Measurements from ENCODE around the gene RNF20. TPM values are rescaled to one million over a fixed set of nuclear protein-coding genes. Genes with fewer than 3 reads are reported as not detected.

The RNF20 gene
- total RNA-seq, 1 experiment from 2014 or later, result 34.4 TPM

GRCh38 chr9:101524371-101524770, 9.3 kb upstream of the RNF20 start:
- DNase-seq, result no peak
- H3K9me3 Mint-ChIP-seq (ENCODE audit: low read depth, unreplicated experiment), result no peaks in the 10 kb centered on the region
- intact Hi-C loops (cut with micrococcal nuclease; ENCODE audit: unreplicated experiment), result no loop called here
- H3K27me3 Mint-ChIP-seq (ENCODE audit: unreplicated experiment), result peaks cover 14% of the 10 kb centered on the region
- no peaks in the 10 kb centered on the region for H3K4me1 Mint-ChIP-seq (ENCODE audit: low read depth, unreplicated experiment)
- no peak for TF ChIP-seq CTCF (IDR thresholded peaks at IDR 0.05; ENCODE audit: unreplicated experiment)
- no TSS peak for BruUV-seq (replicated peaks)
- CTCF ChIA-PET, result no interaction called here
- no peak overlapping the region for H3K4me3 Mint-ChIP-seq (ENCODE audit: low read depth, unreplicated experiment)
- H3K27ac Mint-ChIP-seq (ENCODE audit: unreplicated experiment), result no peak overlapping the region
- no peaks in the 10 kb centered on the region for H3K36me3 Mint-ChIP-seq (ENCODE audit: insufficient read depth, unreplicated experiment)

- no peak for DNase-seq
- TF ChIP-seq CTCF (IDR thresholded peaks at IDR 0.05; ENCODE audit: unreplicated experiment), result no peak
- Mint-ChIP-seq H3K36me3 (ENCODE audit: insufficient read depth, unreplicated experiment) (no peaks in the 10 kb centered on the region), H3K27ac (ENCODE audit: unreplicated experiment) (no peak overlapping the region), H3K4me1 (ENCODE audit: low read depth, unreplicated experiment) (no peaks in the 10 kb centered on the region), H3K4me3 (ENCODE audit: low read depth, unreplicated experiment) (no peak overlapping the region), H3K27me3 (ENCODE audit: unreplicated experiment) (peaks cover 9% of the 10 kb centered on the region), H3K9me3 (ENCODE audit: low read depth, unreplicated experiment) (no peaks in the 10 kb centered on the region)
- CTCF ChIA-PET, result no interaction called here
- intact Hi-C loops (cut with micrococcal nuclease; ENCODE audit: unreplicated experiment), result no loop called here
- no TSS peak for BruUV-seq (replicated peaks)
Measured at GRCh38 chr9:101527066-101527465, 6.6 kb upstream of the RNF20 start.

GRCh38 chr9:101528015-101528414, 5.6 kb upstream of the RNF20 start:
- Mint-ChIP-seq H3K9me3 (ENCODE audit: low read depth, unreplicated experiment) (no peaks in the 10 kb centered on the region), H3K4me1 (ENCODE audit: low read depth, unreplicated experiment) (no peaks in the 10 kb centered on the region), H3K4me3 (ENCODE audit: low read depth, unreplicated experiment) (no peak overlapping the region), H3K27me3 (ENCODE audit: unreplicated experiment) (no peaks in the 10 kb centered on the region), H3K36me3 (ENCODE audit: insufficient read depth, unreplicated experiment) (peaks cover 2% of the 10 kb centered on the region), H3K27ac (ENCODE audit: unreplicated experiment) (no peak overlapping the region)
- intact Hi-C loops (cut with micrococcal nuclease; ENCODE audit: unreplicated experiment), result no loop called here
- CTCF ChIA-PET, result no interaction called here
- no peak for TF ChIP-seq CTCF (IDR thresholded peaks at IDR 0.05; ENCODE audit: unreplicated experiment)
- DNase-seq, result no peak
- BruUV-seq (replicated peaks), result no TSS peak

GRCh38 chr9:101530076-101530711, 3.5 kb upstream of the RNF20 start:
- DNase-seq, result peak; percentile 69
- intact Hi-C loops (cut with micrococcal nuclease; ENCODE audit: unreplicated experiment), result loop anchor here (1.0 to 5.0 kb wide), 3 partner anchors 71 to 411 kb away; partner anchors contain the start of gene BAAT
- Mint-ChIP-seq H3K27ac (ENCODE audit: unreplicated experiment) (no peak overlapping the region), H3K4me1 (ENCODE audit: low read depth, unreplicated experiment) (no peaks in the 10 kb centered on the region), H3K4me3 (ENCODE audit: low read depth, unreplicated experiment) (no peak overlapping the region), H3K9me3 (ENCODE audit: low read depth, unreplicated experiment) (no peaks in the 10 kb centered on the region), H3K27me3 (ENCODE audit: unreplicated experiment) (no peaks in the 10 kb centered on the region), H3K36me3 (ENCODE audit: insufficient read depth, unreplicated experiment) (peaks cover 15% of the 10 kb centered on the region)
- BruUV-seq (replicated peaks), result no TSS peak
- CTCF ChIA-PET, result interaction anchor here (1.0 to 2.1 kb wide), 3 partner anchors 68 to 81 kb away, joined by 5 to 22 read pairs (median 8); no protein-coding TSS in a partner anchor
- TF ChIP-seq CTCF (IDR thresholded peaks at IDR 0.05; ENCODE audit: unreplicated experiment), result peak; percentile 66

Measured in Calu3 (cell line).